WTC11 (cell line): ENCODE data around the gene NDUFAF8. TPM values are rescaled to one million over a fixed set of nuclear protein-coding genes. Genes with fewer than 3 reads are reported as not detected.

ENCODE experiments used
- ATAC-seq: fragments of 200-7000 bp; cut with Tn5 transposase; 2 replicates; pipeline ENCODE4 v1.10.0; 2021; ENCODE audit warnings: mild to moderate bottlenecking, moderate library complexity
- CTCF ChIA-PET: fragments of 300-600 bp; sonication (Branson Sonifier 250); formaldehyde crosslinking; loops from one replicate; lab custom pipeline; 2021; ENCODE audit warnings: antibody characterized with exemption; lab: Charles Lee
- POLR2A ChIA-PET: fragments of 350-600 bp; sonication (Branson Sonifier 250); formaldehyde crosslinking; loops from one replicate; lab custom pipeline; 2021; ENCODE audit warnings: antibody characterized with exemption; lab: Charles Lee
- DNase-seq: peaks from one replicate; pipeline ENCODE4 v3.0.0; 2021; ENCODE audit warnings: low spot score
- H3K27ac Mint-ChIP-seq: 2 replicates; pipeline ENCODE4 v1.8.0; 2021; ENCODE audit warnings: mixed read lengths
- H3K27me3 Mint-ChIP-seq: 2 replicates; pipeline ENCODE4 v1.8.0; 2021; ENCODE audit warnings: low read depth, mild to moderate bottlenecking, moderate library complexity, mixed read lengths
- H3K36me3 Mint-ChIP-seq: 2 replicates; pipeline ENCODE4 v1.8.0; 2021; ENCODE audit warnings: mixed read lengths
- H3K4me1 Mint-ChIP-seq: 2 replicates; pipeline ENCODE4 v1.8.0; 2022; ENCODE audit warnings: mixed read lengths
- H3K4me3 Mint-ChIP-seq: 2 replicates; pipeline ENCODE4 v1.8.0; 2021; ENCODE audit warnings: mild to moderate bottlenecking, moderate library complexity, mixed read lengths
- H3K9me3 Mint-ChIP-seq: 2 replicates; pipeline ENCODE4 v1.8.0; 2021; ENCODE audit warnings: mixed read lengths
- CTCF ChIP-seq: fragments of 200-600 bp; IDR thresholded peaks from 2 replicates; pipeline ENCODE4 v1.8.0; 2022; ENCODE audit warnings: antibody characterized with exemption
- MXD4 ChIP-seq: fragments of 250-450 bp; sonication (Bioruptor Pico); IDR thresholded peaks from 2 replicates; pipeline ENCODE4 v1.8.0; 2021; ENCODE audit warnings: mild to moderate bottlenecking, moderate library complexity, borderline replicate concordance
- RELA ChIP-seq: sonication (generic); formaldehyde crosslinking; IDR thresholded peaks from 2 replicates; pipeline ENCODE4 v1.8.1; 2022; ENCODE audit warnings: missing genetic modification reagents, mild to moderate bottlenecking, borderline replicate concordance
- TEAD1 ChIP-seq: sonication (generic); formaldehyde crosslinking; IDR thresholded peaks from 2 replicates; pipeline ENCODE4 v1.8.0; 2022; ENCODE audit warnings: mild to moderate bottlenecking, missing genetic modification reagents
- ZNF425 ChIP-seq: fragments of 250-450 bp; sonication (Bioruptor Pico); conservative IDR thresholded peaks from 2 replicates; pipeline ENCODE4 v1.9.0; 2021; ENCODE audit warnings: mild to moderate bottlenecking
- ZNF532 ChIP-seq: fragments of 250-450 bp; sonication (Bioruptor Pico); IDR thresholded peaks from 2 replicates; pipeline ENCODE4 v1.9.0; 2021; ENCODE audit warnings: mild to moderate bottlenecking, borderline replicate concordance
- total RNA-seq: library from RNA; stranded (reverse); gene quantifications from 3 replicates; pipeline ENCODE4 v1.2.3, GENCODE V29; 2021
- TF ChIP-seq, protein P1 (sequence below): sonication (generic); formaldehyde crosslinking; IDR thresholded peaks from 2 replicates; pipeline ENCODE4 v1.8.1; 2023; ENCODE audit warnings: mild to moderate bottlenecking, missing genetic modification reagents, moderate library complexity
- TF ChIP-seq, protein P2 (sequence below): sonication (generic); formaldehyde crosslinking; IDR thresholded peaks from 2 replicates; pipeline ENCODE4 v1.8.0; 2022; ENCODE audit warnings: mild to moderate bottlenecking, missing genetic modification reagents

NDUFAF8 gene
- total RNA-seq, 1 experiment from 2014 or later: 73.0 TPM

GRCh38 chr17:81197409-81197795 is 41.7 kb upstream of the NDUFAF8 start (continued):
- TF ChIP-seq, protein P1, sequence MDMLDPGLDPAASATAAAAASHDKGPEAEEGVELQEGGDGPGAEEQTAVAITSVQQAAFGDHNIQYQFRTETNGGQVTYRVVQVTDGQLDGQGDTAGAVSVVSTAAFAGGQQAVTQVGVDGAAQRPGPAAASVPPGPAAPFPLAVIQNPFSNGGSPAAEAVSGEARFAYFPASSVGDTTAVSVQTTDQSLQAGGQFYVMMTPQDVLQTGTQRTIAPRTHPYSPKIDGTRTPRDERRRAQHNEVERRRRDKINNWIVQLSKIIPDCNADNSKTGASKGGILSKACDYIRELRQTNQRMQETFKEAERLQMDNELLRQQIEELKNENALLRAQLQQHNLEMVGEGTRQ (CRISPR knock-in tag): no peak
- TF ChIP-seq, protein P2, sequence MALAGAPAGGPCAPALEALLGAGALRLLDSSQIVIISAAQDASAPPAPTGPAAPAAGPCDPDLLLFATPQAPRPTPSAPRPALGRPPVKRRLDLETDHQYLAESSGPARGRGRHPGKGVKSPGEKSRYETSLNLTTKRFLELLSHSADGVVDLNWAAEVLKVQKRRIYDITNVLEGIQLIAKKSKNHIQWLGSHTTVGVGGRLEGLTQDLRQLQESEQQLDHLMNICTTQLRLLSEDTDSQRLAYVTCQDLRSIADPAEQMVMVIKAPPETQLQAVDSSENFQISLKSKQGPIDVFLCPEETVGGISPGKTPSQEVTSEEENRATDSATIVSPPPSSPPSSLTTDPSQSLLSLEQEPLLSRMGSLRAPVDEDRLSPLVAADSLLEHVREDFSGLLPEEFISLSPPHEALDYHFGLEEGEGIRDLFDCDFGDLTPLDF (CRISPR knock-in tag): no peak

DNA sequence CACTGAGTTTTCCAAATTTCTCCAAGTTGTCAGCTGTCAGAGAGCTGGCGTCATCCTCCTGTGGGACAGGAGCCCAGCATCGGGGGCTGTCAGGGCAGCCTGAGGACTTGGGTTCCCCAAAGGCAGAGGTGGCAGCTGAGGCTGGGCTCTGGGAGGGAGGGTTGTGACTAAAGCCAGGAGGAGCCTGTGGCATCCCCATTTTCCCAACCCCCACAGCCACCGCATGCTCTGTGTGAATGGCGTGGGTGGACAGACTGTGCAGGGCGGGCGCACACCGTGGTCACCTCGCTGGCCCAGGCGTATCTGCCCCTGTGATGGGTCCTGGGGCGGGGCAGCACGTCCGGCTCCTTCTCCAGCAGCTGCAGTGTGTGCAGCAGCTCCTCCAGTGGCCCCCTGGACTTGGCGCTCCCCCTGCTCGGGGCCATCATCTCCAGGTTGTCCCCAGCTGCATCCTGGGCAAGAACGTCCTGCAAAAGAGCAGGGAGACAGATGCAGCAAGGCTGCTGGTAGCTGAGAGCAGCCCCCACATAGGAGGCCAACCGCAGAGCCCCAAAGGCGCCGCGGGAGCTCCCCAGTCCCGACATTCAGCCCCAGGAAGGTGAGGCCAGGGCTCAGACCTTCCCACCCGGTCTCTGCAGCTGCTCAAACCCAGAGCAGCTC is 41.2 kb upstream of the NDUFAF8 start:
- H3K27ac Mint-ChIP-seq: no peak overlapping the region

More for the DNA sequence above, 41.2 kb upstream of the NDUFAF8 start:
- Mint-ChIP-seq H3K4me1 (no peaks in the 10 kb centered on the region), H3K36me3 (peaks cover 2% of the 10 kb centered on the region; the same call in 1 of the 2 replicates), H3K4me3 (no peak overlapping the region)
- no peak for ATAC-seq
- POLR2A ChIA-PET: no interaction called here
- no peak for TF ChIP-seq MXD4 (CRISPR knock-in tag)
- no peak for TF ChIP-seq ZNF425 (CRISPR knock-in tag)
- TF ChIP-seq RELA (CRISPR knock-in tag): no peak
- TF ChIP-seq TEAD1: no peak
- TF ChIP-seq ZNF532 (CRISPR knock-in tag): no peak
- no peak for TF ChIP-seq CTCF
- TF ChIP-seq, all 79 proteins: peak for 0
- Mint-ChIP-seq H3K27me3 (no peaks in the 10 kb centered on the region), H3K9me3 (no peaks in the 10 kb centered on the region)
- DNase-seq: no peak
- CTCF ChIA-PET: interaction anchor here (0.8 to 1.7 kb wide), 3 partner anchors 55 to 174 kb away, joined by 3 to 4 read pairs (median 3); no protein-coding TSS in a partner anchor
